H9 (cell line): ENCODE measurements around the gene AKR1D1. TPM values are rescaled to one million over a fixed set of nuclear protein-coding genes. Genes with fewer than 3 reads are reported as not detected.

ENCODE experiments used
- DNase-seq: peaks from one replicate; pipeline ENCODE4 v3.0.0-alpha.2; 2017
- H2AFZ ChIP-seq: one replicate; pipeline ENCODE4 v1.6.1; 2013; ENCODE audit warnings: mild to moderate bottlenecking, low read length, control low read depth, moderate library complexity
- H2AK5ac ChIP-seq: 2 replicates; pipeline ENCODE4 v1.6.1; 2013; ENCODE audit warnings: low read length, control low read depth, mixed read lengths; ENCODE audit not compliant: insufficient read length
- H2BK120ac ChIP-seq: one replicate; pipeline ENCODE4 v1.6.1; 2013; ENCODE audit warnings: low read depth, mild to moderate bottlenecking, low read length, control low read depth, inconsistent platforms; ENCODE audit not compliant: poor library complexity, severe bottlenecking
- H2BK12ac ChIP-seq: 2 replicates; pipeline ENCODE4 v1.6.1; 2013; ENCODE audit warnings: low read length, control low read depth, mixed read lengths, low read depth; ENCODE audit not compliant: insufficient read length
- H2BK15ac ChIP-seq: 2 replicates; pipeline ENCODE4 v1.6.1; 2013; ENCODE audit warnings: low read depth, low read length, control low read depth
- H2BK20ac ChIP-seq: one replicate; pipeline ENCODE4 v1.6.1; 2013; ENCODE audit warnings: low read depth, mild to moderate bottlenecking, low read length, control low read depth, inconsistent platforms; ENCODE audit not compliant: poor library complexity, severe bottlenecking
- H2BK5ac ChIP-seq: 2 replicates; pipeline ENCODE4 v1.6.1; 2013; ENCODE audit warnings: low read length, control low read depth, mixed read lengths; ENCODE audit not compliant: insufficient read length
- H3K14ac ChIP-seq: 2 replicates; pipeline ENCODE4 v1.6.1; 2013; ENCODE audit warnings: low read length, control low read depth; ENCODE audit not compliant: insufficient read depth
- H3K18ac ChIP-seq: 2 replicates; pipeline ENCODE4 v1.6.1; 2013; ENCODE audit warnings: low read depth, mild to moderate bottlenecking, mixed read lengths, low read length, control low read depth; ENCODE audit not compliant: insufficient read length
- H3K23ac ChIP-seq: 2 replicates; pipeline ENCODE4 v1.6.1; 2013; ENCODE audit warnings: low read length, control low read depth, mixed read lengths, low read depth; ENCODE audit not compliant: insufficient read length
- H3K23me2 ChIP-seq: 2 replicates; pipeline ENCODE4 v1.6.1; 2013; ENCODE audit warnings: low read depth, mild to moderate bottlenecking, mixed read lengths, low read length, control low read depth; ENCODE audit not compliant: insufficient read length, poor library complexity, severe bottlenecking
- H3K27ac ChIP-seq: 2 replicates; pipeline ENCODE4 v1.5.1; 2013; ENCODE audit warnings: low read length, control low read depth, mixed read lengths, low read depth; ENCODE audit not compliant: insufficient read length
- H3K27me3 ChIP-seq: 2 replicates; pipeline ENCODE4 v1.6.1; 2013; ENCODE audit warnings: low read length, control low read depth, inconsistent platforms; ENCODE audit not compliant: insufficient read depth
- H3K4ac ChIP-seq: 2 replicates; pipeline ENCODE4 v1.6.1; 2013; ENCODE audit warnings: low read depth, mild to moderate bottlenecking, control low read depth, inconsistent platforms, low read length, moderate library complexity
- H3K4me1 ChIP-seq: 2 replicates; pipeline ENCODE4 v1.6.1; 2013; ENCODE audit warnings: low read length, control low read depth, inconsistent platforms; ENCODE audit not compliant: insufficient read depth
- H3K4me2 ChIP-seq: 2 replicates; pipeline ENCODE4 v1.6.1; 2013; ENCODE audit warnings: low read length, control low read depth, mixed read lengths; ENCODE audit not compliant: insufficient read length, insufficient read depth
- H3K56ac ChIP-seq: 2 replicates; pipeline ENCODE4 v1.6.1; 2013; ENCODE audit warnings: low read depth, mild to moderate bottlenecking, mixed read lengths, low read length, control low read depth; ENCODE audit not compliant: insufficient read length
- H3K79me1 ChIP-seq: 2 replicates; pipeline ENCODE4 v1.6.1; 2013; ENCODE audit warnings: low read depth, mild to moderate bottlenecking, moderate library complexity, low read length, control low read depth, inconsistent platforms; ENCODE audit not compliant: insufficient read depth, poor library complexity, severe bottlenecking
- H3K79me2 ChIP-seq: 2 replicates; pipeline ENCODE4 v1.6.1; 2013; ENCODE audit warnings: low read length, control low read depth, inconsistent platforms; ENCODE audit not compliant: insufficient read depth
- H3K9ac ChIP-seq: 2 replicates; pipeline ENCODE4 v1.6.1; 2013; ENCODE audit warnings: low read length, control low read depth, mixed read lengths; ENCODE audit not compliant: insufficient read length; ENCODE audit errors: extremely low read depth
- H3K9me3 ChIP-seq: one replicate; pipeline ENCODE4 v1.6.1; 2013; ENCODE audit warnings: low read depth, low read length, inconsistent platforms; ENCODE audit not compliant: control insufficient read depth
- H3T11ph ChIP-seq: one replicate; pipeline ENCODE4 v1.6.1; 2013; ENCODE audit warnings: mild to moderate bottlenecking, low read length, control low read depth, inconsistent platforms
- H4K20me1 ChIP-seq: one replicate; pipeline ENCODE4 v1.6.1; 2013; ENCODE audit not compliant: control insufficient read depth, insufficient read length, insufficient read depth
- H4K5ac ChIP-seq: 2 replicates; pipeline ENCODE4 v1.6.1; 2013; ENCODE audit warnings: low read depth, mild to moderate bottlenecking, mixed read lengths, low read length, control low read depth; ENCODE audit not compliant: insufficient read length
- H4K8ac ChIP-seq: replicated peaks from 2 replicates; pipeline ENCODE4 v1.6.1; 2013; ENCODE audit warnings: low read length, control low read depth, mixed read lengths, low read depth; ENCODE audit not compliant: insufficient read length
- H4K91ac ChIP-seq: 2 replicates; pipeline ENCODE4 v1.6.1; 2013; ENCODE audit warnings: low read depth, mild to moderate bottlenecking, moderate library complexity, mixed read lengths, low read length, control low read depth; ENCODE audit not compliant: insufficient read length
- H3K27ac Mint-ChIP-seq, 3 experiments: 2 replicates in 2 of 3; 3 replicates in 1 of 3; pipeline ENCODE4 v1.8.0; 2020 to 2021; ENCODE audit warnings: mixed read lengths in 3 of 3, mild to moderate bottlenecking in 1 of 3, moderate library complexity in 1 of 3
- H3K27me3 Mint-ChIP-seq: 2 replicates; pipeline ENCODE4 v1.8.0; 2021; ENCODE audit warnings: low read depth, mild to moderate bottlenecking, moderate library complexity, mixed read lengths
- H3K36me3 Mint-ChIP-seq, 3 experiments: 2 replicates in 2 of 3; 3 replicates in 1 of 3; pipeline ENCODE4 v1.8.0; 2020 to 2021; ENCODE audit warnings: low read depth in 3 of 3, mixed read lengths in 3 of 3; ENCODE audit not compliant: insufficient read depth in 1 of 3
- H3K4me1 Mint-ChIP-seq, 2 experiments: 2 replicates each; pipeline ENCODE4 v1.8.0; 2020; ENCODE audit warnings: mixed read lengths in 2 of 2
- H3K4me3 Mint-ChIP-seq, 2 experiments: 2 replicates in 1 of 2; 3 replicates in 1 of 2; pipeline ENCODE4 v1.8.0; 2020 to 2021; ENCODE audit warnings: mild to moderate bottlenecking in 2 of 2, mixed read lengths in 2 of 2, moderate library complexity in 1 of 2
- H3K9me3 Mint-ChIP-seq, 2 experiments: 2 replicates in 1 of 2; 3 replicates in 1 of 2; pipeline ENCODE4 v1.8.0; 2020; ENCODE audit warnings: mild to moderate bottlenecking in 2 of 2, mixed read lengths in 2 of 2, moderate library complexity in 1 of 2
- WGBS: extraction: QIAGEN DNeasy Blood & Tissue Kit; methylation state at CpG from one replicate; pipeline ENCODE4 v1.1.7; 2013; ENCODE audit warnings: missing lambda C conversion rate, low lambda C conversion rate, mixed read lengths; ENCODE audit not compliant: insufficient read length; ENCODE audit errors: extremely low coverage; 5-methylcytosine and 5-hydroxymethylcytosine counted together
- total RNA-seq: library from RNA; stranded (reverse); gene quantifications from 2 replicates; pipeline ENCODE4 v1.2.1, GENCODE V29; 2021
- TF ChIP-seq, protein P1 (sequence below): fragments of 200-600 bp; sonication (generic); conservative IDR thresholded peaks from 3 replicates; pipeline ENCODE4 v1.8.0; 2021; ENCODE audit warnings: antibody characterized with exemption, mild to moderate bottlenecking

The AKR1D1 gene
- total RNA-seq, 1 experiment from 2014 or later, result 0.31 TPM

DNA sequence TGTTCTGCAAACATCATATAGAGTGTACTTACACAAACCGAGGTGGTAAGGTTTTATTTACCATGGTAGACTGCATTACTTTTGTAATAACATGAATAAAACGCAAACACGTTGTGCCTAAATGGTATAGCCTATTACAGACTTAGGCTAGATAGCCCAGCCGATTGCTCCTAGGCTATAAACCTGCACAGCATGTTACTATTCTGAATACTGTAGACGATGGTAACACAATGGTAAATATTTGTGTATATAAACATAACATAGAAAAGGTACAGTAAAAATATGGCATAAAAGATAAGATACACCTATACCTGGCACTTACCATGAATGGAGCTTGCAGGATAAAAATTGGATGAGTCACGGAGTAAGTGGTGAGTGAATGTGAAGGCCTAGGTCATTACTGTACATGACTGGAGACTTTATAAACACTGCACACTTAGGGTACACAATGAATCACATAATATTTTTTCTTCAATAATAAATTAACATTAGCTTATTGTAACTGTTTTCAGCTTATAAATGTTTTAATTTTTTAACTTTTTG lies 16.3 kb downstream of the AKR1D1 start:
- Histone ChIP-seq H2AK5ac (no peak overlapping the region), H3K9me3 (no peaks in the 10 kb centered on the region), H2AFZ (no peak overlapping the region), H4K91ac (no peak overlapping the region), H3K27me3 (no peaks in the 10 kb centered on the region; the same call in 1 of the 2 replicates), H3K14ac (no peak overlapping the region), H2BK20ac (no peak overlapping the region), H4K5ac (no peak overlapping the region), H3K23ac (no peak overlapping the region), H4K8ac (no peak overlapping the region), H3K56ac (no peak overlapping the region), H3K23me2 (no peaks in the 10 kb centered on the region), H3K4ac (no peak overlapping the region), H4K20me1 (no peaks in the 10 kb centered on the region), H2BK12ac (no peak overlapping the region), H3K79me2 (no peaks in the 10 kb centered on the region), H3T11ph (no peak overlapping the region), H2BK15ac (no peak overlapping the region), H3K18ac (no peak overlapping the region), H3K9ac (no peak overlapping the region), H3K79me1 (no peaks in the 10 kb centered on the region), H3K4me2 (no peak overlapping the region), H2BK5ac (no peak overlapping the region), H2BK120ac (no peak overlapping the region), H3K4me1 (no peaks in the 10 kb centered on the region; the same call in 1 of the 2 replicates), H3K27ac (no peak overlapping the region)
- no CpG with 5 or more reads among the region's 6 CpGs for WGBS
- Mint-ChIP-seq H3K9me3 (peaks cover 3 to 6% of the 10 kb centered on the region in 2 experiments; a peak in 2 of 5 replicates), H3K36me3 (peaks cover 6 to 11% (median 8%) of the 10 kb centered on the region in 3 experiments; a peak in 5 of 7 replicates), H3K4me1 (peaks cover 11 to 12% of the 10 kb centered on the region in 2 experiments), H3K27me3 (no peaks in the 10 kb centered on the region), H3K4me3 (no peak overlapping the region), H3K27ac (no peak overlapping the region)
- TF ChIP-seq, protein P1, sequence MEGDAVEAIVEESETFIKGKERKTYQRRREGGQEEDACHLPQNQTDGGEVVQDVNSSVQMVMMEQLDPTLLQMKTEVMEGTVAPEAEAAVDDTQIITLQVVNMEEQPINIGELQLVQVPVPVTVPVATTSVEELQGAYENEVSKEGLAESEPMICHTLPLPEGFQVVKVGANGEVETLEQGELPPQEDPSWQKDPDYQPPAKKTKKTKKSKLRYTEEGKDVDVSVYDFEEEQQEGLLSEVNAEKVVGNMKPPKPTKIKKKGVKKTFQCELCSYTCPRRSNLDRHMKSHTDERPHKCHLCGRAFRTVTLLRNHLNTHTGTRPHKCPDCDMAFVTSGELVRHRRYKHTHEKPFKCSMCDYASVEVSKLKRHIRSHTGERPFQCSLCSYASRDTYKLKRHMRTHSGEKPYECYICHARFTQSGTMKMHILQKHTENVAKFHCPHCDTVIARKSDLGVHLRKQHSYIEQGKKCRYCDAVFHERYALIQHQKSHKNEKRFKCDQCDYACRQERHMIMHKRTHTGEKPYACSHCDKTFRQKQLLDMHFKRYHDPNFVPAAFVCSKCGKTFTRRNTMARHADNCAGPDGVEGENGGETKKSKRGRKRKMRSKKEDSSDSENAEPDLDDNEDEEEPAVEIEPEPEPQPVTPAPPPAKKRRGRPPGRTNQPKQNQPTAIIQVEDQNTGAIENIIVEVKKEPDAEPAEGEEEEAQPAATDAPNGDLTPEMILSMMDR, result no peak
- no peak for DNase-seq
